Endothelial cell of umbilical vein (primary cell): Measurements from ENCODE around the gene KCND2. TPM values are rescaled to one million over a fixed set of nuclear protein-coding genes. Genes with fewer than 3 reads are reported as not detected.

Experiments
- BruUV-seq: library from RNA; stranded (reverse); fragments of 400-500 nt; replicated peaks from 2 replicates; lab custom pipeline; 2021; lab: Mats Ljungman, UMichigan
- CTCF ChIA-PET: fragments of 300-600, 350-600 bp; sonication (Branson Sonifier 250); formaldehyde crosslinking; loops from one replicate; lab custom pipeline; 2021; ENCODE audit warnings: antibody characterized with exemption, inconsistent platforms; lab: Charles Lee
- POLR2A ChIA-PET: fragments of 300-600, 350-600 bp; sonication (Branson Sonifier 250); formaldehyde crosslinking; loops from one replicate; lab custom pipeline; 2021; ENCODE audit warnings: antibody characterized with exemption, inconsistent platforms; lab: Charles Lee
- DNase-seq: peaks from one replicate; pipeline ENCODE4 v3.0.0-alpha.2; 2011; ENCODE audit warnings: low read depth, low spot score
- FAIRE-seq: peaks from 2 replicates; lab custom pipeline; 2011; peaks lifted over from hg19 to GRCh38; lab: Jason Lieb, UNC
- H2AFZ ChIP-seq: 2 replicates; pipeline ENCODE4 v1.6.0; 2012; ENCODE audit warnings: low read depth, low read length, control low read depth, inconsistent platforms
- H3K27ac ChIP-seq: 2 replicates; pipeline ENCODE4 v1.5.1; 2011; ENCODE audit warnings: low read depth, mild to moderate bottlenecking, control low read depth, low read length, moderate library complexity; ENCODE audit not compliant: insufficient read depth
- H3K27me3 ChIP-seq, 2 experiments: 2 replicates each; pipeline versions ENCODE4 v1.6.0 to v1.6.1; 2011; ENCODE audit warnings: low read length in 2 of 2, mixed read lengths in 1 of 2; ENCODE audit not compliant: control insufficient read depth in 2 of 2, insufficient read depth in 2 of 2
- H3K36me3 ChIP-seq, 2 experiments: 2 replicates in 1 of 2; 3 replicates in 1 of 2; pipeline ENCODE4 v1.5.1; 2011; ENCODE audit warnings: low read length in 2 of 2, mild to moderate bottlenecking in 1 of 2, moderate library complexity in 1 of 2; ENCODE audit not compliant: control insufficient read depth in 2 of 2, insufficient read depth in 2 of 2; ENCODE audit errors: extremely low read depth in 1 of 2
- H3K4me1 ChIP-seq: 3 replicates; pipeline ENCODE4 v1.5.1; 2011; ENCODE audit warnings: mild to moderate bottlenecking, low read length; ENCODE audit not compliant: control insufficient read depth, insufficient read depth; ENCODE audit errors: extremely low read depth
- H3K4me2 ChIP-seq: 2 replicates; pipeline ENCODE4 v1.6.1; 2011; ENCODE audit warnings: low read length, control low read depth, mixed read lengths; ENCODE audit not compliant: insufficient read depth
- H3K4me3 ChIP-seq, 3 experiments: fragments of 200-600 bp in 1 of 3; sonication (generic), shearing (Covaris generic) in 1 of 3; replicated peaks in 1 of 3; 2 replicates each; pipeline ENCODE4 v1.5.1; 2011 to 2016; ENCODE audit warnings: control low read depth in 3 of 3, low read length in 3 of 3, mild to moderate bottlenecking in 2 of 3, inconsistent platforms in 1 of 3, low read depth in 1 of 3, moderate library complexity in 1 of 3; ENCODE audit not compliant: insufficient read depth in 1 of 3
- H3K79me2 ChIP-seq: 2 replicates; pipeline ENCODE4 v1.6.0; 2012; ENCODE audit warnings: low read length, inconsistent platforms; ENCODE audit not compliant: control insufficient read depth, insufficient read depth
- H3K9ac ChIP-seq: replicated peaks from 2 replicates; pipeline ENCODE3; 2011; ENCODE audit warnings: low read length, control low read depth; ENCODE audit not compliant: insufficient read depth; ENCODE audit errors: extremely low read depth
- H3K9me1 ChIP-seq: replicated peaks from 3 replicates; pipeline ENCODE4 v1.6.0; 2011; ENCODE audit warnings: mild to moderate bottlenecking, low read length; ENCODE audit not compliant: control insufficient read depth, insufficient read depth; ENCODE audit errors: extremely low read depth
- H3K9me3 ChIP-seq: replicated peaks from 2 replicates; pipeline ENCODE4 v1.5.1; 2012; ENCODE audit warnings: low read length, inconsistent platforms; ENCODE audit not compliant: control insufficient read depth, insufficient read depth
- H4K20me1 ChIP-seq: replicated peaks from 2 replicates; pipeline ENCODE3; 2011; ENCODE audit warnings: mild to moderate bottlenecking, low read length; ENCODE audit not compliant: control insufficient read depth, insufficient read depth; ENCODE audit errors: extremely low read depth
- CTCF ChIP-seq, 2 donors: IDR thresholded peaks; 1 replicate in 1 of 2; 2 replicates in 1 of 2; pipeline ENCODE4 v1.5.1; 2011; ENCODE audit warnings: low read length in 2 of 2, mild to moderate bottlenecking in 2 of 2, moderate library complexity in 2 of 2, control low read depth in 1 of 2, inconsistent platforms in 1 of 2, low read depth in 1 of 2; ENCODE audit not compliant: insufficient read depth in 1 of 2; ENCODE audit errors: extremely low read depth in 1 of 2
- EZH2 ChIP-seq: IDR thresholded peaks from 2 replicates; pipeline ENCODE4 v1.6.1; 2012; ENCODE audit warnings: borderline replicate concordance, low read depth, mild to moderate bottlenecking, moderate library complexity, low read length, inconsistent platforms; ENCODE audit not compliant: severe bottlenecking
- FOS ChIP-seq: IDR thresholded peaks from 2 replicates; pipeline ENCODE4 v1.6.1; 2011; ENCODE audit warnings: mild to moderate bottlenecking, low read length, moderate library complexity, borderline replicate concordance; ENCODE audit not compliant: insufficient read depth
- GATA2 ChIP-seq: IDR thresholded peaks from 2 replicates; pipeline ENCODE4 v1.7.0; 2011; ENCODE audit warnings: low read depth, mild to moderate bottlenecking, moderate library complexity, mixed read lengths, low read length; ENCODE audit not compliant: insufficient read length, insufficient read depth
- JUN ChIP-seq: IDR thresholded peaks from 2 replicates; pipeline ENCODE4 v1.6.1; 2011; ENCODE audit warnings: borderline replicate concordance, low read depth; ENCODE audit not compliant: insufficient read length, insufficient read depth
- MAX ChIP-seq: IDR thresholded peaks from 2 replicates; pipeline ENCODE4 v1.6.1; 2011; ENCODE audit not compliant: insufficient read depth, insufficient read length
- MYC ChIP-seq: IDR thresholded peaks from one replicate; pipeline ENCODE4 v1.6.1; 2011; ENCODE audit warnings: mild to moderate bottlenecking, low read depth, low read length
- POLR2A ChIP-seq: IDR thresholded peaks from 2 replicates; pipeline ENCODE4 v1.6.1; 2012; ENCODE audit warnings: low read depth, mild to moderate bottlenecking, control low read depth, low read length
- POLR2AphosphoS5 ChIP-seq: IDR thresholded peaks from 2 replicates; pipeline ENCODE4 v1.6.1; 2012; ENCODE audit warnings: low read depth, mild to moderate bottlenecking, control low read depth, low read length, moderate library complexity; ENCODE audit not compliant: insufficient read depth
- dilution Hi-C: fragments of 300-500 bp; cut with MboI; formaldehyde crosslinking; loops from one replicate; pipeline ENCODE4 v1.15.0; 2019; ENCODE audit warnings: low sequenced_read_pairs; ENCODE audit not compliant: extremely low pct_ligation_motif_present
- intact Hi-C: fragments of 100-400 bp; cut with micrococcal nuclease; formaldehyde crosslinking; loops from one replicate; pipeline ENCODE4 v1.10.0; 2022
- polyA plus RNA-seq, 4 experiments: library from polyadenylated mRNA; depleted of rRNA in 3 of 4; stranded (reverse) in 3 of 4; unstranded in 1 of 4; fragments of >200 nt; gene quantifications; 2 replicates each; pipeline versions ENCODE4 v1.2.1 to v1.2.3, GENCODE V29; 2011 to 2012; ENCODE audit warnings: missing spikeins in 1 of 4
- total RNA-seq: library from RNA; stranded (reverse); gene quantifications from 2 replicates; pipeline ENCODE4 v1.2.3, GENCODE V29; 2021

Gene KCND2
- total and polyA plus RNA-seq, 2 donors (not counting 3 experiments of a cell fraction or from before 2014, with no cell fraction given), result not detected

GRCh38 chr7:120797026-120797645 is 524.2 kb downstream of the KCND2 start:
- Histone ChIP-seq H3K9ac (no peak overlapping the region), H3K4me2 (no peak overlapping the region), H3K27me3 (no peaks in the 10 kb centered on the region), H4K20me1 (no peaks in the 10 kb centered on the region), H3K27ac (no peak overlapping the region), H3K36me3 (no peaks in the 10 kb centered on the region), H2AFZ (no peak overlapping the region), H3K9me3 (no peaks in the 10 kb centered on the region), H3K4me1 (peaks cover 7% of the 10 kb centered on the region), H3K9me1 (no peaks in the 10 kb centered on the region), H3K79me2 (no peaks in the 10 kb centered on the region), H3K4me3 (no peak overlapping the region)
- TF ChIP-seq MAX (no peak), JUN (no peak), POLR2AphosphoS5 (no peak), CTCF (IDR thresholded peaks at IDR 0.05; ENCODE audit: extremely low read depth in 1 of 2, insufficient read depth in 1 of 2, low read depth in 1 of 2, low read length in 2 of 2) (no peak), POLR2A (no peak), MYC (no peak), GATA2 (no peak), FOS (no peak), EZH2 (no peak)
- intact Hi-C loops, result no loop called here
- ChIA-PET CTCF (interaction anchor here (1.0 to 1.5 kb wide), 4 partner anchors 9 to 311 kb away, joined by 3 to 9 read pairs (median 5); no protein-coding TSS in a partner anchor), POLR2A (no interaction called here)
- no TSS peak for BruUV-seq
- dilution Hi-C loops, result no loop called here
- DNase-seq (no peak), FAIRE-seq (no peak)
